HG03139 (cell line): Measurements from ENCODE around the gene ATP1B3.
"Not testable (repeated sequence)": the region's sequence is repeated elsewhere in the genome, so short reads cannot be mapped to it uniquely, and the experiment has no call there.

Source experiments
- ATAC-seq: cut with Tn5 transposase; IDR thresholded peaks from one replicate; pipeline ENCODE4 v1.9.1; 2021; ENCODE audit not compliant: unreplicated experiment

The ATP1B3 gene

GRCh38 chr3:141876381-141876890 lies at the start of gene ATP1B3:
ATP1B3 (plus strand) TSS chr3:141876643; CDS start chr3:141876802, 159 bp downstream.
- peak; percentile 74 for ATAC-seq

- ATAC-seq, result no peak
These were observed 48.0 kb upstream of the ATP1B3 start for GRCh38 chr3:141828487-141828886.

- ATAC-seq, result no peak
These were observed 47.6 kb upstream of the ATP1B3 start for GRCh38 chr3:141828890-141829289.

DNA sequence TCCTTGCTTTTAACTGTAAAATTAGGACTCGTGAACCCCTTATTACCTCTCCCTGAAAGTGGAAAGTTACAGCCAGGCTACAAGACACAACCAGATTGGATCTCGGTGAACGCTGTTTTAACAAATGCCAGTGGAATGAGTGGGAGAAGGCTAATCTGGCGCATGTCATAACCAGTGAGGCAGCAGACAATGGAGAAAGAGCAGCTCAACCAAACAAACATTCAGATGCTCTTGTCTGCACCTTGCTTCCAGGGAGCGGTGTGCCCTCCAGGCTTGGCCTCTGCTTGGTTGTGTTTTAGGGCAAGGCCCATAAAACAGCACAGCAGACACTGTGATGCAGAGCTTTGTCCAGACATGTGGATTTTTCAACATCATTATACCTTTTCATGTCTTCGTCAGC lies 45.9 kb upstream of the ATP1B3 start:
- ATAC-seq, result no peak

- no peak for ATAC-seq
These were observed 42.2 kb upstream of the ATP1B3 start for GRCh38 chr3:141834292-141834691.

GRCh38 chr3:141835557-141836229 lies 40.8 kb upstream of the ATP1B3 start:
- ATAC-seq, result no peak

DNA sequence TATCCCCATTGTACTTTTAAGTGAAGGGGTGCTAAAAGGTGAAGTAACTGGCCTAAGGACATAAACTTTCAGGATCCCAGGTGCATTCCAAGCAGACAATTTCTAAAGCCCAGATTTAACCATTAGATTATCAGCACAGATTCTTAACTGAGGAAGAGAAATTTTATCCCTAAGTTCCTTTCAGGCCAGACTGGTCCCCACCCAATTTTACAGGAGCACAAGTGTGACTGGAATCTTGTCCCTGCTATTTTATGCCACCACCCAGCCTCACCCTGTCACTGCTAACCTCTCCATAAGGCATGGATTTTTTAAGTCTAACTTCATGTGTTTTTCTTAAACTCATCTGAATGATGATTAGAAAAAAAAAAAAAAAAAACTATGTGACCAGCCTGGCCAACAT lies 37.1 kb upstream of the ATP1B3 start:
- ATAC-seq, result no peak

- no peak for ATAC-seq
These were observed 35.5 kb upstream of the ATP1B3 start for GRCh38 chr3:141840737-141841544.

- ATAC-seq, result no peak
These were observed 32.3 kb upstream of the ATP1B3 start for GRCh38 chr3:141844108-141844507.

GRCh38 chr3:141844812-141845211 lies 31.6 kb upstream of the ATP1B3 start:
- ATAC-seq, result no peak

DNA sequence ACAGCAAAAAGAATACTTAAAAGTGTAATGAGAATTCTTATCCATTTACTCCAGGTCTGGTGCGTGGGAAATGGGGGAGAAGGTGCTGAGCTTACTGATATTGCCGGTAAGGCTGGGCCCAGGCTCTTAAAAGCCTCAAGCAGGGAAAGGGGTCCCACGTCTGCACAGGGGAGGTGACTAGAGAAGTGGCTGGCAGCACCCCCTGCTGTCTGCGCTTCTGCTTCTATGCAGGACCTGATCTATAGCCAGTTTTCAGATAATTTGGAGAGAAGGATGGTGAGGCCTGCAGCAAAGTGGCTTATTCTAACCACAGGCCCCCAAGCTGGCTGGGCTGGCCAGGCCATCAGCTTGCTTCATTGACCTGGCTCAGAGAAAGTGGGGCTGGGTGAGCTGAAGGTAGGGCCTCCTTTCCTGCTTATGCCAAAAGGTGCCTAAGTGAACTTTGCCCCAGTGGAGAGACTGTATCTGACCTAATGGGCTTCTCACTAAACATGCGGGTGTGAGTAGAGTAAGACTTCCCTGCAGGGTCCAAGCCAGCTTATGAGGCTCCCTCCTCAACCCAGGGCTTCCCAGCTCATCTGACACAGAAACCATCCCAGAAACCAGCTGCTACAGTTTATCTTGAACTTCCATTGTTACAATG lies 30.9 kb upstream of the ATP1B3 start:
- no peak for ATAC-seq

GRCh38 chr3:141846050-141846433 lies 30.4 kb upstream of the ATP1B3 start:
- ATAC-seq, result no peak

GRCh38 chr3:141848159-141848748 lies 28.2 kb upstream of the ATP1B3 start:
- ATAC-seq, result not testable (repeated sequence)

DNA sequence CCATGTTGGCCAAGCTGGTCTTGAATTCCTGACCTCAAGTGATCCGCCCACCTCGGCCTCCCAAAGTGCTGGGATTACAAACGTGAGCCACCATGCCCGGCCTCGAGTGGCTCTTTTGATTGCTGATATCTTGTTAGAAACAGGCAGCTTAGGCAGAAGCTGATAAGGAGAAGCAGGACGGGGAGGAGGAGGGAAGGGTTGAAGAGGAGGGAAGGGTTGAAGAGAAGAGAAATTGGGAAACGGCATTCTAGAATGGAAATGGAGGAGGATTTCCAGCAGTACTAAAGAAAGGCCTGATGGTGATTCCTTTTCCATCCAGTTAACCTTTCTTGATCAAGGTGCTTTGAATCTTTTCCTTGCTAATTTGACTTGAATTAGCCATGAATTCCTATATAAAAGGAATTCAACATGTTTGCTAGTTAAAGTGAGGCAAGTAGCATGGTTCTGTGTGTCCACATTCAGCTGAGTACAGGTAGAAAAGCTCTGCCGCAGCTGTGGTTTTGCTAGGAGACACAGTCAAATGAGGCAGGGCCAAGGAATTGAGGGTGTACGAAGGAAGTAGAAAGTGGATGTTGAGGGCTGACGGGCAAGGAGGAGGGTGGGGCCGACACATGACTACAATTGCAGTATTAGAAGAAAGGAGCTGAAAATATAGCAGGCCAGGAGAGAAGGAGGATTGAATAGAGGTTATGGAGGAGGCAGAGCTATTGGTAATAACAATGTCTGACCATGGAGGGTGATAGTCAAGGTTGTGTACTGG lies 27.2 kb upstream of the ATP1B3 start:
- no peak for ATAC-seq

DNA sequence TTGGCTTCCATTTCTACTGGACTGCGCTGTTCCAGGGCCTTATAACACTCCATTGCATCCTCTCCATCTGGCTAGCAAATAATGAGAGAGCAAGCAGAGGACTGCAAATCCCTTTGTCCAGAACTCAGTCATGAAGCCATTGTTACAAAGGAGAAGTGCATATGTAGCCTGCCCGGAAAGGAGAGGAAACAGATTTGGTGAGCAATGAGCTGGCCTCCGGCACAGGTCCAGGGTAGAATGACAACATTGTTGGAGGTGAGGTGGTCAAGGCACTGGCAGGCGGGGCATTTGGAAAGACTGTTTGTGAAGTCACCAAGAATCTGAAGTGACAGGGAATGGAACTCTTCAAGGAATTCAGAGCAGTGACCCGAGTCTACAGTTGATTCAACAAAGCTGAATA lies 25.0 kb upstream of the ATP1B3 start:
- ATAC-seq, result no peak

GRCh38 chr3:141853081-141853601 lies 23.3 kb upstream of the ATP1B3 start:
- no peak for ATAC-seq

DNA sequence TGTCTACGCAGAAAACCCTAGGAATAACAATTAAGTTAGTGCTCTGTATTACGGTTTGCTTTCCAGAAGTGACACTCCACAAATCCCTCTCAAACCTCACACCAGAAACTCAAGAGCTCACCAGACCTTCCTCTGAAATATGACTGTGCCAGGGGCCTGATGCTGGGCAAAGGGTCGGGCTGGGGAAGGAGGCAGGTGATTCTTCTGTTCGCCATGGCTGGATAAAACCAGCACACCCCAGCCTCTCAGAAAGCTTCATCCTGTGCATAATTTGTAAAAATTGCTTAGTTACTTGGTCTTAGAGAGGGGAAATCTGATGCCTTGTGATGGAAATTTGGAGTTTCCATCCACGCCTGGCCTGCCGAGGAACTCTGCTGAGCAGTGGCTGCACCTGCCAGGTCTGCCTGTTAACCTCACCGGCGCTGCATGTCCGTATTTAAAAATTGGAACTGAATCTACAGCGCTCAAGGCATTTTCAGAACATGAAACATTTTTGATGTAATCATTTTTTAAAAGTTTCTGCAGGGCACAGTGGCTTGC lies 22.7 kb upstream of the ATP1B3 start:
- ATAC-seq, result no peak

DNA sequence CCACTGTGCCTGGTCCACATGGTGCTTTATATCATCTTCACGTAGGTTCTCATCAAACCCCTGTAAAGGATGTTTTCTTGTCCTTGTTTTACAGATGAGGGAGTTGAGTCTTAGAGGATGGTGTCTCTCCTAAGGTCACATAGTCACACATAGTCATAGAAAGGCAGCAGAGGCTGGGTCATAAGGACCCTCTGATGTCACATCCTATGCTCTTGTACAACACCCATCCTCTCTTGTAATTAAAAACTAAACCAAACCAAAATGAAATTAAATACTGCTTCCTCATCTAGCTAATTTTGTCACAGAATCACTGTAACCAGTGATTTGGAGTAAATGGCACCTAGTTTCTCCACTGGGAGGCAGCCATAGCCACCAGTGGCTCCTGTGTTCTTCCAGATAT lies 21.8 kb upstream of the ATP1B3 start:
- no peak for ATAC-seq

DNA sequence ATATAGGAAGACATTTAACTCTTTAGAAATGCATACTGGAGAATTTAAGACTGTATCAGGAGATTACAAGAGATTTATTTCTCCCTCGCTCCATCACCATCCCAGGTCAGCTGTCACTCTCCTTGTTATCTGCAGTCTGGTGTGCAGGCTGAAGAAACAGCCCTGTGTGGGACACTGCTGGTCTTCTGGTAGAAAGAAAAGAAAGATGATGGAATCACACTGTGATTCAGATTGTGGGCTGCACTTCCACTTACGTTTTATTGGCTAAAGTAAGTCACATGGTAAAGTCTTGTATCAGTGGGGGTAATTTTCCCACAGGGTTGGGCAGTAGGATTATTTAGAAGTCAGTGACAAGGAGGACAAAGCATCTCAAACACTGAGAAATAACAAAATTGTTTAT lies 18.1 kb upstream of the ATP1B3 start:
- no peak for ATAC-seq

- ATAC-seq, result no peak
These were observed 16.8 kb upstream of the ATP1B3 start for GRCh38 chr3:141859651-141860050.
